Right atrium auricular region (tissue), 2 donors: ENCODE measurements around the gene ACTC1. TPM values are rescaled to one million over a fixed set of nuclear protein-coding genes. Genes with fewer than 3 reads are reported as not detected.

Experiments
- DNase-seq: peaks from one replicate; pipeline ENCODE4 v3.0.0-alpha.2; 2019; ENCODE audit warnings: low spot score
- H3K27ac ChIP-seq, 2 donors: fragments of 200-600 bp; sonication (generic); 1 replicate in 1 of 2; 2 replicates in 1 of 2; pipeline ENCODE4 v1.5.1; 2016 to 2019
- H3K27me3 ChIP-seq, 2 donors: fragments of 200-600 bp; sonication (generic); one replicate each; pipeline versions ENCODE4 v1.5.1 to v1.6.0; 2017 to 2019
- H3K36me3 ChIP-seq: fragments of 200-600 bp; sonication (generic); one replicate; pipeline ENCODE4 v1.5.1; 2016
- H3K4me1 ChIP-seq, 2 donors: fragments of 200-600 bp; sonication (generic); one replicate each; pipeline versions ENCODE4 v1.5.1 to v1.6.0; 2017 to 2019
- H3K4me3 ChIP-seq, 2 donors: fragments of 200-600 bp; sonication (generic); 1 replicate in 1 of 2; 2 replicates in 1 of 2; pipeline ENCODE4 v1.5.1; 2017 to 2019; ENCODE audit warnings: mild to moderate bottlenecking in 1 of 2, moderate library complexity in 1 of 2
- H3K9me3 ChIP-seq, 2 donors: fragments of 200-600 bp; sonication (generic); one replicate each; pipeline ENCODE4 v1.5.1; 2019
- CTCF ChIP-seq, 2 donors: fragments of 200-600 bp; sonication (generic); IDR thresholded peaks; one replicate each; pipeline ENCODE4 v1.5.1; 2019; ENCODE audit warnings: antibody characterized with exemption in 2 of 2
- total RNA-seq, 2 donors: library from RNA; depleted of rRNA; stranded (reverse); fragments of >200 nt; gene quantifications; one replicate each; pipeline ENCODE4 v1.1.0, GENCODE V29; 2016

ACTC1 gene
- total RNA-seq, 2 donors from 2014 or later = 8,662 to 10,302 TPM

GRCh38 chr15:34773917-34774316, 21.4 kb downstream of the ACTC1 start:
- no peak for DNase-seq
- no peaks in the 10 kb centered on the region for H3K36me3 ChIP-seq
- H3K4me1 ChIP-seq = peaks cover 0 to 10% of the 10 kb centered on the region in 2 donors
- H3K9me3 ChIP-seq = no peaks in the 10 kb centered on the region
- H3K4me3 ChIP-seq = no peak overlapping the region
- no peaks in the 10 kb centered on the region for H3K27me3 ChIP-seq
- peak overlapping the region in 1 of 2 donors; percentile 83 for H3K27ac ChIP-seq
- no peak for TF ChIP-seq CTCF (IDR thresholded peaks at IDR 0.05)

GRCh38 chr15:34773013-34773412, 22.3 kb downstream of the ACTC1 start:
- no peaks in the 10 kb centered on the region for H3K27me3 ChIP-seq
- H3K9me3 ChIP-seq = no peaks in the 10 kb centered on the region
- DNase-seq = no peak
- H3K4me1 ChIP-seq = peaks cover 0 to 10% of the 10 kb centered on the region in 2 donors
- no peak for TF ChIP-seq CTCF (IDR thresholded peaks at IDR 0.05)
- no peak overlapping the region for H3K4me3 ChIP-seq
- H3K27ac ChIP-seq = peak overlapping the region; percentile 22 to 83
- H3K36me3 ChIP-seq = no peaks in the 10 kb centered on the region

- Histone ChIP-seq H3K27ac (peak overlapping the region; percentile 26 to 83), H3K4me3 (no peak overlapping the region), H3K36me3 (no peaks in the 10 kb centered on the region), H3K4me1 (peaks cover 0 to 10% of the 10 kb centered on the region in 2 donors), H3K9me3 (no peaks in the 10 kb centered on the region), H3K27me3 (no peaks in the 10 kb centered on the region)
- TF ChIP-seq CTCF (IDR thresholded peaks at IDR 0.05) = no peak
- no peak for DNase-seq
Measured at GRCh38 chr15:34772312-34772711, 23.0 kb downstream of the ACTC1 start.

GRCh38 chr15:34769711-34770110, 25.6 kb downstream of the ACTC1 start:
- H3K27me3 ChIP-seq = no peaks in the 10 kb centered on the region
- no peaks in the 10 kb centered on the region for H3K36me3 ChIP-seq
- H3K4me3 ChIP-seq = no peak overlapping the region
- H3K4me1 ChIP-seq = peaks cover 0 to 10% of the 10 kb centered on the region in 2 donors
- no peak for TF ChIP-seq CTCF (IDR thresholded peaks at IDR 0.05)
- peak overlapping the region; percentile 8 to 83 for H3K27ac ChIP-seq
- DNase-seq = no peak
- no peaks in the 10 kb centered on the region for H3K9me3 ChIP-seq

- no peaks in the 10 kb centered on the region for H3K27me3 ChIP-seq
- peaks cover 0 to 10% of the 10 kb centered on the region in 2 donors for H3K4me1 ChIP-seq
- H3K27ac ChIP-seq = no peak overlapping the region
- DNase-seq = no peak
- no peaks in the 10 kb centered on the region for H3K9me3 ChIP-seq
- no peak overlapping the region for H3K4me3 ChIP-seq
- TF ChIP-seq CTCF (IDR thresholded peaks at IDR 0.05) = no peak
- no peaks in the 10 kb centered on the region for H3K36me3 ChIP-seq
Measured at GRCh38 chr15:34768530-34768929, 26.8 kb downstream of the ACTC1 start.

GRCh38 chr15:34765741-34766140, 29.6 kb downstream of the ACTC1 start:
- Histone ChIP-seq H3K4me1 (peaks cover 0 to 10% of the 10 kb centered on the region in 2 donors), H3K27me3 (no peaks in the 10 kb centered on the region), H3K27ac (no peak overlapping the region), H3K36me3 (no peaks in the 10 kb centered on the region), H3K9me3 (no peaks in the 10 kb centered on the region), H3K4me3 (no peak overlapping the region)
- DNase-seq = no peak
- no peak for TF ChIP-seq CTCF (IDR thresholded peaks at IDR 0.05)
